ENCODE data around the gene MX1.

MX1 gene

DNA sequence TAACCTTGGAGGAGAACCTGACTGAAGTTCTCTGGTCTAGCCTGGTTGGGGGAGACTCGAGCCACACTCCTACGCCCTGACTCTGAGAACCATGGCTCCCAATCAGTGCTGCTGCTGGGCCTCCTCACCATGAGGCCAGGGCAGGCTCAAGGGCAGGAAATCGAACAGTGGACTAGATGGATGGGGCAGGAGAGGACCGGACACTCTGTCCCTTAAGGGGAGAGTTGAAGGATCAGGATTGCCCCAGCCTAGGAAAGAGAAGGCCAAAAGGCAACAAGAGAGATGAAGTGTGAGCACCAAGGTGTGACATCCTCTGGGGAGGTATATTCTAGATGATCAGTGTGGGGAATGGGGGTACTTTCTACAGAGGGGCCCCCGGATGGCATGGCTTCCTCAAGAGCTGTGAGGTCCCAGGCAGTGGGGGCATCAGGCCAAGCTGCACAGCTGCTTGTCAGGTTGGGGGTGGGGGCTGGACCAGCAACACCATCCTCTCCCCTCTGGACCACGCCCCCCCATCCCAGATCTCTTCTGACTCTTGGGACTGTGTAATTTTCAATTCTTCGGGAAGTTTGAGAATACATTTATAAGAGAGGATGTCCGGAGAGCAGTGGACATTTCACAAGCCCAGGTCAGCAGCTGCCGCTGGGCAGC is 34.0 kb downstream of the MX1 start:
- DNase-seq (ENCODE audit: low read depth): peak; percentile 51
- H3K4me3 ChIP-seq (ENCODE audit: low read depth, low read length): no peak overlapping the region
- TF ChIP-seq CTCF (IDR thresholded peaks at IDR 0.05; ENCODE audit: insufficient read depth, low read depth, low read length, missing control alignments): no peak

DNA sequence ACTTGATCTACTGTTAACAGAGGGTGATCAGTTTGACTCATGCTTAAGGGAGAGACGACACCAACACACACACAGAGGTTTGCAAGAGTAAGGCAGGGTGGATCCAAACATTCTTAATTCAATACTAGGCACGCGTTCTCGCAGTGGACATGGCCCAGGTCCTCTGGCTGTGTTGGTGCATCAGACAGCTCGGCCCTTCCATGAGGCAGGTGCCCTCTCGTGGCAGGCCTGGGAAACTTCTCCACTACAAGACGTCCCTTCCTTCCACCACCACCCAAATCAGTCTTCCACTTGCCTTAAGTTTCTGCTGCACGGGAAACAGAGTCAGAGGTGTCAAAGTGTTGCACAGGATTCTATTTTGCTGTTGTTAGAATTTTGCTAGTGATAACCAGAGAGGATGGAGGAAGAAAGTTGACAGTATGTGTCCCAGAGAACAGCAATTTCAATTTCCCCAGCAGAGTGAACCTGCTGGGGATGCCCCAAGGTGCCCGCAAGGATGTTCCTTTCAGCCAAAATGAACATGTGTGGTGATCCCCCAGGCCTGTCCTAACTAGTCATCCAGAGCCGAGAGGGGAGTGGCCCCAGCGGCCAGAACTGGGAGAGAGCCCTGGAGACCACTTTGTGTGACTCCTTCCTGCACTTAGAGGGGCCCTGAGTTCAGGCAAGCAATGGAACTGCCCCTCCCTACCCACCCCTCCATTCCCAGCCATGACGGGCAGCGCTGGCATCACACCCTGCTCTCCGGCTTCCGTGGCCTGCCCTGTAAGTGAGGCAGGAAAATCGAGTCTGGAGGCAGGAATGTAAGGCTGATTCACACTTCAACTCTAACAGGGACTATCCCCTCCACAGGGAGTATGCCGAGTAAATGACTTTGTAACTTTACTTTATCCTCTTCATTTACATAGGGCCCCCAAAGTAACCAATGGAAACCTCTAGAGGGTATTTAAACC is 34.8 kb downstream of the MX1 start:
- H3K4me3 ChIP-seq (ENCODE audit: low read depth, low read length): no peak overlapping the region
- TF ChIP-seq CTCF (IDR thresholded peaks at IDR 0.05; ENCODE audit: insufficient read depth, low read depth, low read length, missing control alignments): peak; percentile 83
- DNase-seq (ENCODE audit: low read depth): peak; percentile 81

DNA sequence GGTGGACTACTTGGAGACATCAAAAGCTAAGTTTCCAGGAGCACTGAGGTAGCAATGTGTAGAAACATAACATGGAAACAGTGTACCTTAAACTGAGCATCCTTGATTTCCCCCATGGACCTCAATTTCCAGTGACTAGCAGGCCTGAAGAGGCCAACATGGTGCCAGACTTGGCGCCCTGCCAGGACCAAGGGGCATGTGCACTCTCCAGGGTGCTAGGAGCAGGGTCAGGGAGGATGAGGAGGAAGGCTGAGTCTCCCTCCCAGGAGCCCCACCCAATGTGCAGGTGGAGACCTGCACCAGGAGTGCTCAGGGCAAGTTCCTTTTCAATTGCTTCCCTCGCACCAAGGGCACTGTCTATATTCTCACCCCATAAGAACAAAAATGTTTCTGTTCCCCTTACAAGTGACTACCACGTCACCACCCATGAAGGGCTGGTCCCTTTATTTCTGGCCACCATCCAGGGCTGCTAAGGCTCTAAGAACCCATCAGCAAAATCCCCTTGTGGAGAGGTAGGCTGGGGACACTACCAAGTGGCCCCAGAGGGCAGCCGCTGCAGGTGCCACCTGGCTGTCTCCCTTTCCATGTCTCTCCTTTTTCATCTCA is 39.2 kb downstream of the MX1 start:
- no peak overlapping the region for H3K4me3 ChIP-seq (ENCODE audit: low read depth, low read length)
- no peak for TF ChIP-seq CTCF (IDR thresholded peaks at IDR 0.05; ENCODE audit: insufficient read depth, low read depth, low read length, missing control alignments)
- no peak for DNase-seq (ENCODE audit: low read depth)

DNA sequence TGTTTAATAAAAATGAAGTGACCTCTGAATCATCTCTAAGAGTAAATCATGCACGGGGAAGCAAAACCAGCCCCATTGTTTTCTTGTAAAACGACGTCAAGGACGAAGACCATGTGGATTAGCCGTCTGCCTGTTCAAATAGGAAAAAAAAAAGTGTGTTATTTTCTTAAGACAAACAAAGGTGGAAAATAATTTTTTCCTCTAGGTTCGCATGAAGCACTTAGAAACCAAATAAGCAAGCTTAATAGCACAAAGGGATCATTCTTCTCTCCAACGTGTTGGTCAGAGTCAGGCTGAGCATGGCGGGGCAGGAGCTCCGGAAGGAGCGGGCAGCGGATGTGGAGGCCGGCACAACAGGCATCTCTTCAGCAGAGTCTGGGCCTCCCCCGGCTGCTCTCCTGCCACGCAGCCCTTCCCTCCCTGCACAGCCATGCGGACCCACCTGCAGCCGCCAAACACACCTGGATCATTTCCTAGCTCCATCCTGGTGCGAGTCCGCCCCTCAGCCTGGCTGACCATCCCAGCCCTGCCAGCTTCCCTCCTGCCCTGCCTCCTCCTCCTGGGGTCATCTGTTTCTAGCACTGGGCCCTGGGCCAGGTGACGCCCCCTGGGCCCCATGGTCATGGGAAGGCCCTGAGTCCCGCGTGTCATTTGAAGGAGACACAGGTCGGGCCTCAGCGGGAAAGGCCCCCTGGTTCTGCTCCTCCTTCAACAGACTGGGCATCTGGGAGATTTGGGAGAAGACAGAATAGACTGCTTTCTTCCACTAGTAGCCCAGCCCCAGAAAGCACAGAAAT is 40.2 kb downstream of the MX1 start:
- DNase-seq (ENCODE audit: low read depth): no peak
- TF ChIP-seq CTCF (IDR thresholded peaks at IDR 0.05; ENCODE audit: insufficient read depth, low read depth, low read length, missing control alignments): no peak
- H3K4me3 ChIP-seq (ENCODE audit: low read depth, low read length): no peak overlapping the region

- H3K4me3 ChIP-seq (ENCODE audit: low read depth, low read length): no peak overlapping the region
- TF ChIP-seq CTCF (IDR thresholded peaks at IDR 0.05; ENCODE audit: insufficient read depth, low read depth, low read length, missing control alignments): no peak
- no peak for DNase-seq (ENCODE audit: low read depth)
Measured at GRCh38 chr21:41470054-41470453, 44.0 kb downstream of the MX1 start.

DNA sequence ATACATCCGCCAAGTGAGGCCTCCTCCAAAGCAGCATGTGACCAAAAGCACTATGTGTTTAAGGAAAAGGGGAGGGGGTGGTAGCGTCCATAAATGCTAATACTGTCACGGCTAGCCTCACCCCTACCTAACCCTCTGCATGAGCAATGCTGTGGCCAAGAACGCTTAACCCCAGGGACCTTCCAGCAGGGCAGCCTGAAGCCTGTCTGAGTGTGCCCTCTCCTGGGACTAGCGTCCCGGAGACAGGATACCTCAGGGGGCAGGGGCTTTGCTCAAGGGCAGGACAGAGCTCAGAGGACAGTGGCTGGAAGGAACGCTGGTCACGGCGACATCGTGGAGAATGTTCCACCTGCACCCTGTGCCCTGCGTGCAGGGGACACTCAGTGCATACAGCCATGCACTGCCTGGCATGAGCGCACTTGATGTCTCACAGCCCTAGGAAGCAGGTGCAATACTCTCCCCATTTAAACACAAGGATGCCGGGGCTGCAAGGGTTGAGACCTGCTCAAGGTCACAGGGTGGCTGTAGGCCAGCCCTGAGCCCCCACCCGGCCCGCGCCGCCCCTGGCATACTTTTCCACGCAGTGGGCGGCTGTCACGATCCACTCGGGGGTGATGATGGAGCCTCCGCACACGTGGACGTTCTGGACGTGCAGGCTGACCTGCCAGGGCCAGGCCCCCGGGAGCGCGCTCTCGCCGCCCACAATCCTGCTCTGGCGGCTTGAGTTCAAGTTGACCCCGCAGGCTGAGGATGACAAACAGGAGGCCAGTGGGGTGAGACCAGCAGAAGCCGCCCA is 46.9 kb downstream of the MX1 start:
- H3K4me3 ChIP-seq (ENCODE audit: low read depth, low read length): no peak overlapping the region
- DNase-seq (ENCODE audit: low read depth): no peak
- no peak for TF ChIP-seq CTCF (IDR thresholded peaks at IDR 0.05; ENCODE audit: insufficient read depth, low read depth, low read length, missing control alignments)
